IMR-90 (cell line): ENCODE measurements around the gene LSM14A. TPM values are rescaled to one million over a fixed set of nuclear protein-coding genes. Genes with fewer than 3 reads are reported as not detected.

Experiments
- ATAC-seq: fragments of 200-7000 bp; cut with Tn5 transposase; 2 replicates; pipeline ENCODE4 v1.9.1; 2020; ENCODE audit warnings: low read depth, mild to moderate bottlenecking, moderate library complexity
- BruUV-seq: library from RNA; stranded (reverse); fragments of 400-500 nt; replicated peaks from 2 replicates; lab custom pipeline; 2021; lab: Mats Ljungman, UMichigan
- CTCF ChIA-PET: fragments of 300-600 bp; formaldehyde crosslinking; extraction: SDS; loops from one replicate; lab custom pipeline; 2021; ENCODE audit warnings: antibody characterized with exemption; lab: Yijun Ruan, JAX
- POLR2A ChIA-PET: fragments of 300-600 bp; sonication (Branson Sonifier 250); formaldehyde crosslinking; loops from one replicate; lab custom pipeline; 2022; ENCODE audit warnings: antibody characterized with exemption; ENCODE audit not compliant: unreplicated experiment; lab: Charles Lee
- DNase-seq: peaks from one replicate; pipeline ENCODE4 v3.0.0; 2013
- H2AFZ ChIP-seq: replicated peaks from 2 replicates; pipeline ENCODE3; 2013; ENCODE audit warnings: low read length, mild to moderate bottlenecking; ENCODE audit not compliant: poor library complexity
- H2AK5ac ChIP-seq: 2 replicates; pipeline ENCODE4 v1.6.1; 2013; ENCODE audit warnings: low read depth, low read length, inconsistent platforms
- H2AK9ac ChIP-seq: replicated peaks from 2 replicates; pipeline ENCODE3; 2013; ENCODE audit warnings: mild to moderate bottlenecking, low read depth, low read length, moderate library complexity; ENCODE audit not compliant: poor library complexity
- H2BK120ac ChIP-seq: 2 replicates; pipeline ENCODE4 v1.6.1; 2013; ENCODE audit warnings: low read depth, low read length, inconsistent platforms
- H2BK15ac ChIP-seq: 3 replicates; pipeline ENCODE4 v1.6.1; 2013; ENCODE audit warnings: low read depth, low read length, inconsistent platforms
- H2BK20ac ChIP-seq: 2 replicates; pipeline ENCODE4 v1.6.1; 2013; ENCODE audit warnings: low read depth, mild to moderate bottlenecking, inconsistent platforms, low read length, moderate library complexity
- H2BK5ac ChIP-seq: 2 replicates; pipeline ENCODE4 v1.6.1; 2013; ENCODE audit warnings: mild to moderate bottlenecking, low read depth, low read length, inconsistent platforms; ENCODE audit not compliant: poor library complexity, severe bottlenecking
- H3K14ac ChIP-seq: replicated peaks from 2 replicates; pipeline ENCODE4 v1.6.1; 2013; ENCODE audit warnings: low read depth, low read length, inconsistent platforms
- H3K18ac ChIP-seq: 2 replicates; pipeline ENCODE4 v1.6.1; 2013; ENCODE audit warnings: low read depth, low read length, control low read depth
- H3K23ac ChIP-seq: 2 replicates; pipeline ENCODE4 v1.6.1; 2013; ENCODE audit warnings: low read depth, low read length, inconsistent platforms
- H3K27ac ChIP-seq: 2 replicates; pipeline ENCODE4 v1.5.1; 2013; ENCODE audit warnings: mild to moderate bottlenecking, control low read depth, low read length; ENCODE audit not compliant: insufficient read depth
- H3K27me3 ChIP-seq: 2 replicates; pipeline ENCODE4 v1.6.1; 2013; ENCODE audit warnings: low read length; ENCODE audit not compliant: control insufficient read depth, insufficient read depth
- H3K36me3 ChIP-seq: 2 replicates; pipeline ENCODE4 v1.6.1; 2013; ENCODE audit warnings: low read length, mixed read lengths; ENCODE audit not compliant: control insufficient read depth, insufficient read depth
- H3K4ac ChIP-seq: 2 replicates; pipeline ENCODE4 v1.6.1; 2013; ENCODE audit warnings: low read depth, low read length, inconsistent platforms
- H3K4me1 ChIP-seq: 2 replicates; pipeline ENCODE4 v1.6.1; 2013; ENCODE audit warnings: low read length, mixed read lengths; ENCODE audit not compliant: control insufficient read depth, insufficient read depth
- H3K4me2 ChIP-seq: 2 replicates; pipeline ENCODE4 v1.6.1; 2013; ENCODE audit warnings: low read depth, mild to moderate bottlenecking, control low read depth, low read length, moderate library complexity
- H3K4me3 ChIP-seq: 2 replicates; pipeline ENCODE4 v1.5.1; 2013; ENCODE audit warnings: low read depth, mild to moderate bottlenecking, control low read depth, low read length, moderate library complexity; ENCODE audit not compliant: insufficient read depth
- H3K56ac ChIP-seq: 2 replicates; pipeline ENCODE4 v1.6.1; 2013; ENCODE audit warnings: low read length, inconsistent platforms; ENCODE audit not compliant: insufficient read depth; ENCODE audit errors: extremely low read depth
- H3K79me1 ChIP-seq, 2 experiments: 2 replicates each; pipeline ENCODE4 v1.6.1; 2013; ENCODE audit warnings: low read length in 2 of 2, inconsistent platforms in 1 of 2, low read depth in 1 of 2
- H3K9ac ChIP-seq: 2 replicates; pipeline ENCODE4 v1.6.1; 2013; ENCODE audit warnings: low read depth, low read length, control low read depth
- H3K9me1 ChIP-seq: 2 replicates; pipeline ENCODE4 v1.6.1; 2013; ENCODE audit warnings: low read length, inconsistent platforms; ENCODE audit not compliant: insufficient read depth
- H3K9me3 ChIP-seq: 2 replicates; pipeline ENCODE4 v1.6.1; 2013; ENCODE audit warnings: low read length; ENCODE audit not compliant: control insufficient read depth, insufficient read depth
- H4K20me1 ChIP-seq: 2 replicates; pipeline ENCODE4 v1.6.1; 2013; ENCODE audit warnings: low read length, inconsistent platforms; ENCODE audit not compliant: insufficient read depth
- H4K5ac ChIP-seq: 2 replicates; pipeline ENCODE4 v1.6.1; 2013; ENCODE audit warnings: mild to moderate bottlenecking, low read depth, low read length, control low read depth
- H4K8ac ChIP-seq, 2 experiments: 2 replicates each; pipeline ENCODE4 v1.6.1; 2013; ENCODE audit warnings: low read depth in 2 of 2, low read length in 2 of 2, control low read depth in 1 of 2, inconsistent platforms in 1 of 2
- H4K91ac ChIP-seq: 2 replicates; pipeline ENCODE4 v1.6.1; 2013; ENCODE audit warnings: low read depth, low read length, inconsistent platforms; ENCODE audit not compliant: insufficient read depth
- BHLHE40 ChIP-seq: fragments of 150-350 bp; IDR thresholded peaks from 2 replicates; pipeline ENCODE4 v1.6.1; 2016; ENCODE audit warnings: mild to moderate bottlenecking, low read depth, low read length
- CEBPB ChIP-seq: IDR thresholded peaks from 2 replicates; pipeline ENCODE4 v1.6.1; 2012; ENCODE audit warnings: low read depth, low read length, improper control_type of control experiment
- CHD1 ChIP-seq: IDR thresholded peaks from 2 replicates; pipeline ENCODE4 v1.6.1; 2012; ENCODE audit warnings: low read depth, low read length, improper control_type of control experiment
- CTCF ChIP-seq: conservative IDR thresholded peaks from 2 replicates; pipeline ENCODE4 v1.5.1; 2012; ENCODE audit warnings: mild to moderate bottlenecking, low read depth, low read length, improper control_type of control experiment
- ELK1 ChIP-seq: fragments of 150-350 bp; IDR thresholded peaks from 2 replicates; pipeline ENCODE4 v1.6.1; 2016; ENCODE audit warnings: low read depth, mild to moderate bottlenecking, low read length, moderate library complexity, borderline replicate concordance
- FOS ChIP-seq: fragments of 150-350 bp; IDR thresholded peaks from 2 replicates; pipeline ENCODE4 v1.6.1; 2016; ENCODE audit warnings: low read depth, low read length
- MAFK ChIP-seq: IDR thresholded peaks from 2 replicates; pipeline ENCODE4 v1.6.1; 2012; ENCODE audit warnings: low read depth, low read length, improper control_type of control experiment
- MAZ ChIP-seq: IDR thresholded peaks from 2 replicates; pipeline ENCODE4 v1.6.1; 2012; ENCODE audit warnings: low read depth, mild to moderate bottlenecking, low read length, improper control_type of control experiment, moderate library complexity, borderline replicate concordance
- MXI1 ChIP-seq: IDR thresholded peaks from 2 replicates; pipeline ENCODE4 v1.6.1; 2012; ENCODE audit warnings: low read depth, mild to moderate bottlenecking, low read length, moderate library complexity, borderline replicate concordance
- NFE2L2 ChIP-seq: fragments of 150-350 bp; IDR thresholded peaks from 2 replicates; pipeline ENCODE4 v1.6.1; 2016; ENCODE audit warnings: low read depth, mild to moderate bottlenecking, low read length
- POLR2A ChIP-seq: IDR thresholded peaks from 2 replicates; pipeline ENCODE4 v1.6.1; 2012; ENCODE audit warnings: mild to moderate bottlenecking, low read depth, low read length
- RAD21 ChIP-seq: IDR thresholded peaks from 2 replicates; pipeline ENCODE4 v1.6.1; 2012; ENCODE audit warnings: low read length, improper control_type of control experiment
- RCOR1 ChIP-seq: IDR thresholded peaks from 2 replicates; pipeline ENCODE4 v1.6.1; 2012; ENCODE audit warnings: mild to moderate bottlenecking, low read length, improper control_type of control experiment; ENCODE audit not compliant: insufficient replicate concordance
- RFX5 ChIP-seq: IDR thresholded peaks from 2 replicates; pipeline ENCODE4 v1.8.0; 2012; ENCODE audit warnings: low read depth, mild to moderate bottlenecking, low read length, moderate library complexity
- SMC3 ChIP-seq: fragments of 150-350 bp; IDR thresholded peaks from 2 replicates; pipeline ENCODE4 v1.6.1; 2016; ENCODE audit warnings: low read depth, mild to moderate bottlenecking, antibody characterized with exemption, low read length, moderate library complexity
- USF2 ChIP-seq: fragments of 150-350 bp; IDR thresholded peaks from 2 replicates; pipeline ENCODE4 v1.6.1; 2017; ENCODE audit warnings: mild to moderate bottlenecking, antibody characterized with exemption, low read length, low read depth
- WGBS, 2 experiments: methylation state at CpG; one replicate each; pipeline versions ENCODE4 v1.1.5 to v1.1.7; 2013; ENCODE audit warnings: missing lambda C conversion rate in 2 of 2; ENCODE audit not compliant: insufficient read length in 1 of 2; ENCODE audit errors: extremely low coverage in 2 of 2; 5-methylcytosine and 5-hydroxymethylcytosine counted together
- dilution Hi-C: fragments of 300-500 bp; cut with HindIII; formaldehyde crosslinking; loops from one replicate; pipeline ENCODE4 v1.14.3; 2018; ENCODE audit warnings: low sequenced_read_pairs; ENCODE audit not compliant: unreplicated experiment
- in situ Hi-C: fragments of 300-500 bp; cut with MboI; formaldehyde crosslinking; loops from 3 replicates; pipeline ENCODE4 v1.14.3; 2019; ENCODE audit warnings: low sequenced_read_pairs, inconsistent platforms, mixed read lengths
- intact Hi-C: fragments of 100-400 bp; cut with micrococcal nuclease; formaldehyde crosslinking; loops from 2 replicates; pipeline ENCODE4 v1.10.0; 2022
- polyA plus RNA-seq, 3 experiments: library from polyadenylated mRNA; depleted of rRNA; stranded (reverse); fragments of >200 nt; gene quantifications; 2 replicates each; pipeline ENCODE4 v1.2.3, GENCODE V29; 2012; ENCODE audit warnings: low replicate concordance in 1 of 3
- total RNA-seq: library from RNA; depleted of rRNA; stranded (reverse); fragments of >200 nt; gene quantifications from 2 replicates; pipeline ENCODE4 v1.2.3, GENCODE V29; 2012

The LSM14A gene
- total and polyA plus RNA-seq, 2 of the 4 experiments (the other 2 are of a cell fraction) = 44.3 to 54.8 TPM

- H2AFZ ChIP-seq = no peak overlapping the region
- peak overlapping the region; percentile 96; the same call in 1 of the 2 replicates for H4K5ac ChIP-seq
- peak overlapping the region; percentile 20; the same call in 1 of the 2 replicates for H3K56ac ChIP-seq
- peak overlapping the region; percentile 94 for H2BK20ac ChIP-seq
- in situ Hi-C loops = no loop called here
- CTCF ChIA-PET = interaction anchor here (1.2 kb wide), 1 partner anchor 12 kb away, joined by 4 read pairs; no protein-coding TSS in a partner anchor
- H3K9ac ChIP-seq = no peak overlapping the region; the same call in 1 of the 2 replicates
- peak overlapping the region; percentile 85 to 95; a peak in 3 of 4 replicates for H4K8ac ChIP-seq
- no peaks in the 10 kb centered on the region for H3K27me3 ChIP-seq
- H3K4me1 ChIP-seq = peaks cover 38% of the 10 kb centered on the region
- no peak for TF ChIP-seq NFE2L2
- no peak for TF ChIP-seq CHD1
- TF ChIP-seq RAD21 = no peak
- no peak for TF ChIP-seq BHLHE40
- no peak for TF ChIP-seq RCOR1
- TF ChIP-seq FOS = no peak
- no peak for TF ChIP-seq MAZ
- TF ChIP-seq MXI1 = no peak
- no peak for TF ChIP-seq POLR2A
- no peak for TF ChIP-seq CTCF
- TF ChIP-seq MAFK = no peak
- TF ChIP-seq SMC3 = no peak
- no peak for TF ChIP-seq CEBPB
- TF ChIP-seq ELK1 = no peak
- TF ChIP-seq USF2 = no peak
- TF ChIP-seq RFX5 = no peak
- no peaks in the 10 kb centered on the region for H3K9me3 ChIP-seq
- no peak overlapping the region for H2AK9ac ChIP-seq
- peaks cover 36% of the 10 kb centered on the region for H3K9me1 ChIP-seq
- POLR2A ChIA-PET = no interaction called here
- peak overlapping the region; percentile 94 for H3K18ac ChIP-seq
- intact Hi-C loops = no loop called here
- peak overlapping the region; percentile 95 for H2BK120ac ChIP-seq
- peak overlapping the region; percentile 98; the same call in 1 of the 2 replicates for H2AK5ac ChIP-seq
- H3K4me3 ChIP-seq = no peak overlapping the region
- H2BK15ac ChIP-seq = peak overlapping the region; percentile 75; the same call in 2 of the 3 replicates
- no peak for DNase-seq
- no TSS peak for BruUV-seq
- peaks cover 5% of the 10 kb centered on the region; the same call in 1 of the 2 replicates for H4K20me1 ChIP-seq
- H3K36me3 ChIP-seq = 0 out of 2 replicates have a peak, but pooled peaks cover 2% of the 10 kb centered on the region
- H3K79me1 ChIP-seq = peaks cover 49 to 71% of the 10 kb centered on the region in 2 experiments
- ATAC-seq = no peak
- peak overlapping the region; percentile 61; the same call in 1 of the 2 replicates for H3K23ac ChIP-seq
- dilution Hi-C loops = no loop called here
- H3K4ac ChIP-seq = peak overlapping the region; percentile 89
- no peak overlapping the region for H3K4me2 ChIP-seq
- H3K14ac ChIP-seq = peak overlapping the region; percentile 86
- peak overlapping the region; percentile 94 for H3K27ac ChIP-seq
- peak overlapping the region; percentile 99 for H4K91ac ChIP-seq
- H2BK5ac ChIP-seq = peak overlapping the region; percentile 98
- WGBS, 2 experiments = no CpG with 5 or more reads among the region's 4 CpGs
Measured at GRCh38 chr19:34273121-34273520, 100.8 kb downstream of the LSM14A start.
